CD4-positive, alpha-beta T cell treated with Interferon gamma for 1 hour (primary cell): ENCODE data around the gene TNFRSF6B.

Experiments used
- DNase-seq: peaks from one replicate; pipeline ENCODE4 v3.0.0-alpha.2; 2020

The TNFRSF6B gene

DNA sequence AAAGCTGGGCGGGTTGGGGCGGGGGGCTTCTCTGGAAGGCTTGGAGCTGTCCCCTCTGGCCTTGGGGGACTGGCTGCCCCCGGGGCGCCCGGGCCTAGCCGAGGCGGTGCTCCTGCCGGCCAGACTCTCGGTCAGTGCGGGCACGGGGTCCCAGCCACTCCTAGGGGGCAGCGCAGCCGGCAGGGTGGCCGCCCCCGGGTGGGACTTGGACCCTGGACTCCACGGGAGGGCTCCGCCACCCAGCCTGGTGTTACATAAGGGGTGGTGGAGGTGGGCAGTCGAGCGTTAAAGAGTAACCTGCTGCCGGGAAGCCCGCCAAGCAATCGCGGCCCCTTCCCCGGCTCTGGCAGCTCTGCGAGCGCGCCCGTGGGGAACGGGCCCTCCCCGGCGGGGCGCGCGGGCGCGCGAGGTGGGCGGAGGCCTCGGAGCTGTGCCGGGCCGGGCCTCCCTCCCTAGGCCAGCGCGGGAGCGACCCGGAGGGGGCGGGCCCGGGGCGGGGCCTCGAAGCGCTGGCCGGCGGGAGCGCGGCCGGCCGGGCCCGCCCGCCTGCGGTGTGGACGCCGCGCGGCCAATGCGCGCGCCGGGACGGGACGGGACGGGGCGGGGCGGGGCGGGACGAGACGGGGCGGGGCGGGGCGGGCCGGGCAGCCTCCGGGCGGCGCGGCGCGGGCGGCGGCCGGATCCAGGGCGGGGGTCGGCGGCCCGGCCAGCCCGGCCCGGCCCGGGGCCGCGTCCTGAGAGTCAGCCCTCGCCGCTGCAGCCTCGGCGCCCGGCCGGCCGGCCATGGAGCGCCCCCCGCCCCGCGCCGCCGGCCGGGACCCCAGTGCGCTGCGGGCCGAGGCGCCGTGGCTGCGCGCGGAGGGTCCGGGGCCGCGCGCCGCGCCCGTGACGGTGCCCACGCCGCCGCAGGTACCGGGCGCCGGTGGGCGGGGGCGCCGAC is 42.9 kb downstream of the TNFRSF6B start, which contains the start of gene SLC2A4RG:
TSS of gene SLC2A4RG (plus strand) at position 647 of the 940 bp plus-strand sequence. CDS start at position 784, 137 bp downstream.
- peak; percentile 78 for DNase-seq

- DNase-seq = peak; percentile 59
These were observed 43.7 kb downstream of the TNFRSF6B start for GRCh38 chr20:63740070-63740626.

GRCh38 chr20:63740627-63741353 is 44.3 kb downstream of the TNFRSF6B start:
- peak; percentile 40 for DNase-seq

DNA sequence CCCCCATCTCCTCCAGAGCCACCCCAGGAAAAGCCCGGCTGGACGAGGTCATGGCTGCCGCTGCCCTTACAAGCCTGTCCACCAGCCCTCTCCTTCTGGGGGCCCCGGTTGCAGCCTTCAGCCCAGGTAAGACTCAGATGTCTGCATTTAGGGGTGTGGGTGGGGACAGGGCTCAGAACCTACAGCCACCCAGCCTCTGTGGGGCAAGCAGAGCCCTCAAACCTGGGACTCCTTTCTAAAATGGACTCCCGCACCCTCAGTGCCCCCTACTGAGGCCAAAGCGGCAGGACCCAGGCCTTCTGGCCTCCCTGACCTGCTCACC is 44.9 kb downstream of the TNFRSF6B start:
- DNase-seq = no peak

DNA sequence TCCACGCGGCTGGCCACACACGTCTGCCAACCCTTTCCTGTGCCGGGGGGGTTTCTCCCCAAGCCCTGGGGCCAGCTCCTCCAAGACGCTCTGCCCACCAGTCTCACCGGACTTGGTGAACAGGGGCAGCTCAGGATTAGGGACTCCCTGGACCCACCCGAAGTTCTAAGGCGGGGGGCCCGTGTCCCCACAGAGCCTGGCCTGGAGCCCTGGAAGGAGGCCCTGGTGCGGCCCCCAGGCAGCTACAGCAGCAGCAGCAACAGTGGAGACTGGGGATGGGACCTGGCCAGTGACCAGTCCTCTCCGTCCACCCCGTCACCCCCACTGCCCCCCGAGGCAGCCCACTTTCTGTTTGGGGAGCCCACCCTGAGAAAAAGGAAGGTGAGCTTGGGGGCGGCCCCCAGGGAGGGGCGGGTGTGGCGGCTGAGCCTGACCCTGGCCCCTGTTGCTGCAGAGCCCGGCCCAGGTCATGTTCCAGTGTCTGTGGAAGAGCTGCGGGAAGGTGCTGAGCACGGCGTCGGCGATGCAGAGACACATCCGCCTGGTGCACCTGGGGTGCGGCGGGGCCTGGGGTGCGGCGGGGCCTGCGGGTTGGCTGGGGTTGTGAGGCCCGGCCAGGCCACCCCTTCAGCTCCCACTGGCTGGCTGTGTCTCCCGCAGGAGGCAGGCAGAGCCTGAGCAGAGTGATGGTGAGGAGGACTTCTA is 45.4 kb downstream of the TNFRSF6B start:
- no peak for DNase-seq

GRCh38 chr20:63742381-63743024 is 46.1 kb downstream of the TNFRSF6B start:
- DNase-seq = no peak

DNA sequence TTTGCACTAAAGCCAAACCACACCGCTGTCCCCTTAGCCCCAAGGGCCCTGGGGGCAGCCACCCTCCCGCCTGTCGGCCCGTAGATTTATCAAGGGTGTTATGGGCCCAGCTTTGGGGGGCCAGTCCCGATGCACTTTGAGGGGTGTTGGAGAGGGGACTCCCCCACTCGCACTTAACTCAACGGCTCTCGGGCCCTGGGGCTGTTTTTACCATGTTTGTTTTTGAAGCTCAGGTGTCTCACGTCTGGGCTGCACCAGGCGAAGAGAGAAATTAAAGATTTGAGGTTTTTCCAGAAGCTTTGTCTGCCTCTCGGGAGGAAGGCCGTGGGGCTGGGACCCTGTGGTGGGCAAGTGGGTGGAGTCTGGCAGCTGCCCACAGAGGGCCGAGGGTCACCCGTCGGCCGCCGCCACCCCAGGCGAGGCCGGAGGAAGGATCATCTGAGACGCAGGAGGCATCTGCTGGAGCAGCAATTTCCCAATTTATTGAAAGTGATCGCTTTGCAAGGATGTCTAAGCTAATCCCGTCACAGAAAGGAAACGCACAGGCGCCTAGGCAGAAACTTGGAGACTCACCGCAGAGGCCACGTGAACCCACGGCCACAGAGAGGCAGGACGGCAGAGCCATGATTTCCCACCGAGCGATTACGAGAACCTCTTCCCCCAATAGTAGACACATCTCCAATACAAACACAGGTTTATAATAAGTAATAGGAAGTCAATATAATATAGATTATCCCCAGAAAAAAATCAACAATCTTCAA is 46.9 kb downstream of the TNFRSF6B start:
- no peak for DNase-seq

DNA sequence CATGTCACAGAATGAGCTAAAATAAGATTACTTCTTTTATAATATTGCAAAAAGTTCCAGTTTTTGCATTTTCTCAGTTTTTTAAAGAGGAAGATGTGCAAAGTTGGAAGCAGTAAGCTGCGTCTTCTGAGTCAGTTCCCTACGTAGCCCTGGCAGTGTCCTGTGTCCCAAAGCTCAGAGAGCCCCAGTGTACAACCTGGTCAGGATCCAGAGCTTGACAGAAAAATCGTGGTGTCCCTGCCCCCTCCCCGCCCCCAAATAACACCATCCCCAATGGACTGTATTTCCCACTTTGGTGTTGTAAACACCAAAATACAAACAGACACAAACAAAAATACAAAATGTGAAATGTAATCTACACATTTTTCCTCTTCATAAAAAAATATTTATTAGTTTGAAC is 47.7 kb downstream of the TNFRSF6B start:
- no peak for DNase-seq

DNA sequence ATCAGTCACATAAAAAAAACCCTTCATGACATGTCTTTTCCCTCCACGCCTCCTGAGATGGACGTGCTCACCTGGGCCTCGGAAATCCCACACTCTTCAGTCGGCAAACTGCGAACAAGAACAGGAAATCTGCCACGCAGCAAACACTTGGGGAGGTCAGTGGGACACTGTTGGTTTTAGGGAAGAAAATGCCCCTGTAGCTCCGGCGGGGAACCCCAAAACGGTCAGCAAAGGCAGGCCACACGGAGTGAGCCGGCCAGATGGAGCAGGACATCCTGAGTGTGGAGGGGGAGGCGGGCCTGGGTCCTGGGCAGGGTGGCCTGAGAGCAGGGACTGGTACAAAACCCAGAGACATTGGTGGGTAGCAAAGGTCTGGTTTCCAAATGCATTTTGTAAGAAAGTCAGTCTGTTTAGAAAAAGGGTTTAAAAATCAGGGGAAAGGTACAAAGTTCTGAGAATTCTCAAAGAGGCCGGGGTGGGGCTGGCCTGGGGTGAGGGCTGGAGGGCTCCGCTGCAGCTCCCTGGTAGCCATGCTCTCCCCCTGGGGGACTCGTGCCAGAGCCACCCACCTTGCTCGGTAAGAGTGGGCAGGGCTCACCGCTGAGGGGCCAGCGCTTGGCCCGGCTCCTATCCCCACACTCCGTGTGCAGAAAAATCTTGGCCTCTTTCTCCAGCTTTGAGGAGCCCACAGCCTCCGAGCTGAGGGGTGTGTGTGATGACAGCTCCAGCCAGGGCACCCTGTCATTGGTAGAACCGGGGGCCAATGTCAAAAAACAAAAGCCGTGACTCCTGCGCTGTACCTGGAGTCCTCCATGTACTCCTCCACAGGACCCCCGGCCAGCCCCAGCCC is 48.3 kb downstream of the TNFRSF6B start:
- no peak for DNase-seq

- DNase-seq = no peak
These were observed 49.0 kb downstream of the TNFRSF6B start for GRCh38 chr20:63745424-63745805.

DNA sequence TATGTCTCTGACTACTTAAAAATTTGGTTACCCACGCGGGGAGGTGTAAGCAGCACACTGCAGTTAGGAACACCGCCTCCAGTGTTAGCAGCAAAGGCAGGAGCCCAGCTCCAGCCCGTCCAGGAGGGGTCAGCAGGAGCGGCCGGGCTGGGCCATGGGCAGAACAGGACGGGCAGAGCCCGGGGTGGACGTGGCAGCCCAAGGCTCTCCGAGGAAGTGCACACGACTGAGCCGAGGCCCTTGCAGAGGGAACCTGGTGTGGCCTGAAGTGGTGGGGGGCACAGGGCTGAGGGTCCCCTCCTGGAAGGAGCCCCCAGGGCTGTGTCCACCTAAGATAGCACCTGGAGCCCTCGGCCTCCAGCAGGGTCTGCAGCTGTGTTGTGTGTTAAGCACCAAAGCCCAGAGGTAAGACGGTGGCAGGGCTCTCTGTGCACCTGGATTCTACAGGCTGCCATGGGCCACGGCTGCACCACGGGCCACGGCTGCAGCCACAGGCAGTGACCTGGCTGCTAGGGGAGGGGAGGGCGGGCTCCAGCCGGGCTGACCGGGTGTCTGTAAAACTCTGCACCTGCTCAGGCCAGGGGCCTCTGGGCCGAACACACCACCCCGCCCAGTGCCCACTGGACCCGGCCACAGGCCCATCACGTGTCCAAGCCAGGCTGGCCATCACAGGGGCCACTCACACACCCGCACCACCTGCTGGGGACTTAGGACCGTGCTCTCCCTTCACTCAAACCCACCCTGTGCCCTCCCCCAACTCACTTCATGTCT is 49.7 kb downstream of the TNFRSF6B start:
- no peak for DNase-seq

DNA sequence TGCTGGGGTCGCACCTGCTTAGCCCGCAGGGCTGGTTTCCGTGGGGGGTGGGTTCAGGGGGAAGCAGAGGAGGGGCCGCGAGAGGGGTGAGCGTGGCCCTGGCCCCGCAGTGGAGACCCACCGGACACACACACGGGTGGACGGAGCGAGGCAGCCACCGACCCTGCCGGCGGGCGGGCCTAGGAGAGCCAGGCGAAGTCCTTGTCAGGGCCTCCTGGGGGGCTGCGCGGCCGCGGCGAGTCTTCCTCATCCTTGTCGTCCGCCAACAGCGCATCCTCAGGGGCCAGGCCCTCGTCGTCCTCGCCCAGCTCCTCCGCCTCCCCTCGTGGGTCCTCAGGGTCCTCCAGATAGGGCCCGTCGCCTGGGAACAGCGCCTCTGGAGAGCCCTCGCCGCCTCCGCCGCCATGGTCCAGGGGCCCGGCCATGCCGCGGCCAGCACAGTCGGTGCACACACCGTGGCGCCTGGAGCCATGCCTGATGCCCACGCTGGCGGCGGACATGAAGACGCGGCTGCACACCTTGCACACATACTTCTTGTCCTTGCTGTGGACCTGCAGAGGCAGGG is 50.4 kb downstream of the TNFRSF6B start:
- no peak for DNase-seq

- DNase-seq = no peak
These were observed 51.2 kb downstream of the TNFRSF6B start for GRCh38 chr20:63747622-63748069.
